Activated T-cell treated with anti-CD3 and anti-CD28 coated beads, Interleukin-2, amount 50 U/mL, for 4 hours (primary cell): ENCODE results near the gene FAM13A. TPM values are rescaled to one million over a fixed set of nuclear protein-coding genes. Genes with fewer than 3 reads are reported as not detected.
"Not testable (repeated sequence)": the region's sequence is repeated elsewhere in the genome, so short reads cannot be mapped to it uniquely, and the experiment has no call there.

Experiments used
- ATAC-seq, 2 donors: fragments of 200-7000 bp; cut with Tn5 transposase; one replicate each; pipeline ENCODE4 v1.10.0; 2021
- DNase-seq: peaks from one replicate; pipeline ENCODE4 v3.0.0-alpha.2; 2020
- H3K27me3 Mint-ChIP-seq: one replicate; pipeline ENCODE4 v1.8.0; 2021; ENCODE audit warnings: low read depth, mixed read lengths
- H3K36me3 Mint-ChIP-seq: one replicate; pipeline ENCODE4 v1.8.0; 2022; ENCODE audit warnings: mixed read lengths; ENCODE audit not compliant: insufficient read depth
- H3K4me1 Mint-ChIP-seq: one replicate; pipeline ENCODE4 v1.8.0; 2021; ENCODE audit warnings: low read depth, mixed read lengths
- H3K4me3 Mint-ChIP-seq: one replicate; pipeline ENCODE4 v1.8.0; 2021; ENCODE audit warnings: mild to moderate bottlenecking, moderate library complexity, mixed read lengths
- H3K9me3 Mint-ChIP-seq: one replicate; pipeline ENCODE4 v1.8.0; 2021; ENCODE audit warnings: mixed read lengths
- total RNA-seq, 3 donors: library from RNA; stranded (reverse); gene quantifications; one replicate each; pipeline ENCODE4 v1.2.1, GENCODE V29; 2021

FAM13A gene
- total RNA-seq, 3 donors from 2014 or later: 0.38 to 0.86 (median 0.63) TPM

DNA sequence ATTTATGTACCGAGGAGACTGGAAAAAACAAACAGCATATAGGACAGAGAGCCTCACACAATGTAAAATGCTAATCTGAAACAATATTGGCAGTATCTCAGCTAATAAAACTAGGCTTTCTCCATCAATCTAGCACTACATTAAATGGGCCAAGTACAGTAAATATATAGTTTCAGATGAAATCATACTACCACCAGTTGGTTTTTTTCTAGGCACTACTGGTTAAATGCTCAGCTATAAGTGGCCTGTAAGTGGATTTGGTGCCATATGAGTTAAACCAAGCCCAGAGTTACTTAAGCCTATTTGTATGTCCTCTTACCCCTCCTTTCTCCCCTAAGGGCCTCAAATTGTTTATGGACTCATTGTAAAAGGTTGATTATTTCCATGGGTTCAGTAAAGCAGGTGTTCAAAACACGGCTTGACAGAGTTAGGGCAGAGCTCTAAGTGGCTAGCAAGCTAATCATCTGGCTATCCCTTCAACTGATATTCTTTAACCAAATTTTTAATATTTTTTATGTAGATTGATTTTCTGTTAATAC, 57.5 kb downstream of the FAM13A start:
- peaks cover 5% of the 10 kb centered on the region for H3K4me1 Mint-ChIP-seq
- no peaks in the 10 kb centered on the region for H3K36me3 Mint-ChIP-seq
- H3K4me3 Mint-ChIP-seq: no peak overlapping the region
- no peaks in the 10 kb centered on the region for H3K9me3 Mint-ChIP-seq
- H3K27me3 Mint-ChIP-seq: no peaks in the 10 kb centered on the region
- DNase-seq (no peak), ATAC-seq (no peak)

DNA sequence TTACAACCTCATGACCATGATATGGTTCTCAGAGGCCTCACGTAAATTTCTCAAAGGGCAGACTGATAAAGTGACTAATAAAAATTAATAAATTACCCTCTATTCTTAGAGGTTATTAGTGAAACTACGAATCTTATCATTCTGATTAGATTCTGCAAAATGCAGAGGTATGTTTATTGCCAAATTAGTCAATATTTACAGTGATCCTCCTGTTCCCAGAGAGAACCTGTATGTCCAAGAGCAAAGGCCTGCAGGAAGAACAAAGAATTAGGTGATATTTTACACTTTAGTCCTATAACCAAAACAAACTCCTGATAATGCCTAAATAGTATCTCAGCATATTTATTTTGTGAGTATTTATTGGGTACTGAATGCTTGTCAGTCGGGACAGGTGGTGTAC, 58.1 kb downstream of the FAM13A start:
- Mint-ChIP-seq H3K9me3 (no peaks in the 10 kb centered on the region), H3K36me3 (no peaks in the 10 kb centered on the region), H3K27me3 (no peaks in the 10 kb centered on the region), H3K4me1 (peaks cover 5% of the 10 kb centered on the region), H3K4me3 (no peak overlapping the region)
- ATAC-seq (no peak), DNase-seq (no peak)

DNA sequence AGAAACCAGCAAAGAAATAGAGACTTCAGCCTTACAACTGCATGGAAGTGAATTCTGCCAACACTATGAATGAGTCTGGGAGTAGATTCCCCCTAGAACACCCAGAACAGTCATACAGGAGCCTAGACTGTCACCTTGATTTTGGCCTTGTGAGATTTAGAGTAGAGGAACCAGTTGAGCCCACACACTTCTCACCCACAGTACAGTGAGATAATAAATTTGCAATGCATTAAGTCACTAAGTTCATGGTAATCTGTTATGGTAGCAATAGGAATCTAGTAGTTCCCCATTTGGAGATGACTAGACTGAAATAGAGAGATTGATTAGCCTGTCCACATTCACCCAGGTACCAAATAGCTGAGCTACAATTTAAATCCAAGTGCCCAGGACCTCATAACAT, 59.0 kb downstream of the FAM13A start:
- Mint-ChIP-seq H3K27me3 (no peaks in the 10 kb centered on the region), H3K9me3 (no peaks in the 10 kb centered on the region), H3K36me3 (no peaks in the 10 kb centered on the region), H3K4me3 (no peak overlapping the region), H3K4me1 (peaks cover 5% of the 10 kb centered on the region)
- ATAC-seq: no peak
- no peak for DNase-seq

DNA sequence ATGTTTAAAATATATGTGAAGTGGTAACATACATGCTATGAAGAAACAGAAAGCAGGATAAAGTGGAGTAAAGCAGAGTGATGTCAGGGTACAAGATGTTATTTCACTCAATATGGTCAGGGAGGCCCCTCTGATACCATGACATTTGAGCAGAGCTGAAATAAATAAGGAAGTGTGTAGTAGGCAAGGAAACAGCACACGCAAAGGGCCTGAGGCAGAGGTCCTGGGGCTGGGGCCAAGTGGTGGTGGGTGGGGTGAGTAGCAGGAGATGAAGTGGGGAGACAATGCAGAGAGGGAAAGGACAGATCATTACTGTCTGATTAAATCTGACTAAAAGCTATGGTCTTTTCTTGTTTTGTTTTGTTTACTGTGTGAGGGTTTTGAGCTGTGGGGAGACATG, 61.1 kb downstream of the FAM13A start:
- Mint-ChIP-seq H3K27me3 (no peaks in the 10 kb centered on the region), H3K4me1 (peaks cover 3% of the 10 kb centered on the region), H3K4me3 (no peak overlapping the region), H3K9me3 (no peaks in the 10 kb centered on the region), H3K36me3 (no peaks in the 10 kb centered on the region)
- ATAC-seq (no peak), DNase-seq (no peak)

DNA sequence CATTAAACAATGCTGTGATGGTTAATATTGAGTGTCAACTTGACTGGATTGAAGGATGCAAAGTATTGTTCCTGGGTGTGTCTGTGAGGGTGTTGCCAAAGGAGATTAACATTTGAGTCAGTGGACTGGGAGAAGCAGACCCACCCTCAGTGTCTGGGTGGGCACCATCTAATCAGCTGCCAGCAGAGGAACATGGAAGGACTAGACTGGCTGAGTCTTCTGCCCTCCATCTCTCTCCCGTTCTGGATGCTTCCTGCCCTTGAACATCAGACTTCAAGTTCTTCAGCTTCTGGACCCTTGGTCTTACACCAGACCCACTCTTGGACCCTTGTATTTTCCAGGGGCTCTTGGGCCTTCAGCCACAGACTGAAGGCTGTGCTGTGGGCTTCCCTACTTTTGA, 61.7 kb downstream of the FAM13A start:
- not testable (repeated sequence) for H3K4me1 Mint-ChIP-seq, H3K36me3 Mint-ChIP-seq

DNA sequence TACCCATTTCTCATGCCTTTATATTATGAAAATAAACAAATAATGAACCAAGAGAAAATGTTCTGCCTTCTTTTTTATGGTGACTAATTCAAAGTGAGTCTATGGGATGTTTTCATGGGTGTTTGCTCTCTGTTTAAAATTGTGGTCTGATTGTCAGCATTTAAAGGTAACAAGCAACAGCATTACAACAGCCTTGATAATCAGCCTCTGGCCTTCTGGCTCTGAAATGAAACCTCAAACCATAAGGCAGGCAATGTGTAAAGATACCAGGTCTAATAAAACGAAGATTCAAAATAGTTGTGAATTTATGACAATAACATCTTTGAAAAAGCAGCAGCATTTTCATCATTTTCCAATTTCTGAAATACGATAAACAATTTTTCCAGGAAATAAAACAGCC, 63.7 kb downstream of the FAM13A start:
- DNase-seq (no peak), ATAC-seq (no peak)
- no peaks in the 10 kb centered on the region for H3K9me3 Mint-ChIP-seq
- H3K4me1 Mint-ChIP-seq: no peaks in the 10 kb centered on the region
- no peaks in the 10 kb centered on the region for H3K36me3 Mint-ChIP-seq
- peaks cover 1% of the 10 kb centered on the region for H3K27me3 Mint-ChIP-seq
- H3K4me3 Mint-ChIP-seq: no peak overlapping the region

More for the DNA sequence above, 61.7 kb downstream of the FAM13A start:
- not testable (repeated sequence) for H3K9me3 Mint-ChIP-seq, DNase-seq, H3K27me3 Mint-ChIP-seq, ATAC-seq, H3K4me3 Mint-ChIP-seq

DNA sequence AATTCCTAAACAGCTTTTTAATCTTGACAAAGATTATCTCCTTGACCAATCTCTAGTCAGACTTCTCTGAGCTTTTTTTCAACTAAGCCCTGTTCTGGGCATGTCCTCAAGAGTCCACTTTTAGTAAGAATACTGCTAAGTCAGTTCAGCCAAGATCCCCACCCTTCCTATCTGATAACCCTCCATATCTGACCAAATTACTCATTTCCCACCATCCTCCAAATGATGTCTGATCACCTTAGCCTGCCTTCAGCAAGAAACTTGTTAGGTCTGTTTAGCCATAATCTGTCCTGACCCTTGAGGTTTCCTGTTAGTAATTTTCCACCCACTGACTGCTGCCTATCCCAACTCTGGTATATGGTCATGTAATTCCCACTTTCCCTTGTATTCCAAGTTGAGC, 65.2 kb downstream of the FAM13A start:
- DNase-seq: no peak
- H3K9me3 Mint-ChIP-seq: no peaks in the 10 kb centered on the region
- ATAC-seq: no peak
- peaks cover 1% of the 10 kb centered on the region for H3K27me3 Mint-ChIP-seq
- H3K36me3 Mint-ChIP-seq: no peaks in the 10 kb centered on the region
- H3K4me3 Mint-ChIP-seq: no peak overlapping the region
- H3K4me1 Mint-ChIP-seq: no peaks in the 10 kb centered on the region

DNA sequence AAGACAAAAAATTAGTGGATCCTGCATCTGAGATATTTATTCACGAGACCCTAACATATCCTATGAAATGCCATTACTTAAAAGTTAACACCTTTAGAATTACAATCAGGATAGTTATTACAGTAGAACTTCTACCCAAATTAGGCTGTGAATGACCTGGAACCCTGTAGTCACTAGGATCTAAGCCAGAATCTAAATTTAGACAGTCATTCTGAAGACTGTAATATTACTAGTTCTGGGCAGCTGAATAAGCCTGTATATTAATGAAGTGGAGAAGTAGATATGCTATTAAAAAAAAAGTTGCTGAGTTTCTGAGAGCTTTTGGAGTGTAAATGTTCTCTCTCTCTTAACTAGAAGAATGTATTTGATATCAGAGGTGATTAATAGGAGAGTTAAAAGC, 67.0 kb downstream of the FAM13A start:
- no peaks in the 10 kb centered on the region for H3K36me3 Mint-ChIP-seq
- DNase-seq: no peak
- H3K4me1 Mint-ChIP-seq: no peaks in the 10 kb centered on the region
- no peak overlapping the region for H3K4me3 Mint-ChIP-seq
- ATAC-seq: no peak
- peaks cover 1% of the 10 kb centered on the region for H3K27me3 Mint-ChIP-seq
- no peaks in the 10 kb centered on the region for H3K9me3 Mint-ChIP-seq

DNA sequence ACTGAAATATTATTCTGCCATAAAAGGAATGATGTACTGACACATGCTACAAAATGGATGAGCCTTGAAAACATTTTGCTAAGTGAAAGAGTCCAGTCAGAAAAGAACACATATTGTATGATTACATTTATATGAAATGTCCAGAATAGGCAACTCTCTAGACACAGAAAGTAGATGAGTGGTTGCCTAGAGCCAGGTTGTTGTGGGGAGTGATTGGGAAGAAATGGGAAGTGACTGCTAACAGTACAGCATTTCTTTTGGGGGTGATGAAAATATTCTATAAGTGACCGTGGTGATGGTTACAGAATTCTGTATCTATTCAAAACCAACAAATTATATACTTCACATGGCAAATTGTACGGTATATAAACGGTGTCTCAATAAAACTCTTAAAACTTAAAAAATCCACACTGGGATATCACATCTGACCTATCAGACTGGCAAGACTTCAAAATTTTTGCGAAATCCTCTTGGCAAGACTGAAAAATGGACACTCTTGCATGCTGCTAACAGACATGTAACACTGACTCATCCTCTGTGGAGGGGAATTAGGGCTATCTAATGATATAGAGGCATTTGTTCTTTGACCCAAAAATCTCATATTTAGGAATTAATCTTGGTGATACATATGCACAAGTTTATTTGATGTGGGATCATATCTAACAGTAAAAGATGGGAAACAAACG, 71.8 kb downstream of the FAM13A start:
- DNase-seq (no peak), ATAC-seq (no peak)
- H3K36me3 Mint-ChIP-seq: no peaks in the 10 kb centered on the region
- no peak overlapping the region for H3K4me3 Mint-ChIP-seq
- no peaks in the 10 kb centered on the region for H3K4me1 Mint-ChIP-seq
- no peaks in the 10 kb centered on the region for H3K9me3 Mint-ChIP-seq
- H3K27me3 Mint-ChIP-seq: peaks cover 1% of the 10 kb centered on the region

DNA sequence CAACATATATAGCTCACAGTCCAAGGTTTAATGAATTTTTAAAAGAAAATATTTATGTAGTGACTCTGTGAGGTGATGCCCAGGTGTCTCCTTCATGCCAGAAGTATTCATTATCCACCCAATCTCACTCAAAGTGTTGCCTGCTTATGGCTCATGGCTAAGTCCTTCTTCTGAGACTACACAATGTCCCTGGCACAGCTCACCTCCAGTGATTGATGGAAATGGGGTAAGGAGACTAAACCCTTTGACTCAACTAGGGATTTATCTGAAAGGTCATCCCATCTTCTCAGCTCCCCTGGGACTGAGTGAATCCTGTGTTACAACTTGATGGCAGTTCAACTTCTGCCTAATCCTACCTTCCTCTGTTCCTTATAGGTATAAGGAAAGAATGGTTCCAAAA, 74.2 kb downstream of the FAM13A start:
- H3K9me3 Mint-ChIP-seq: no peaks in the 10 kb centered on the region
- ATAC-seq: no peak
- DNase-seq: no peak
- H3K27me3 Mint-ChIP-seq: no peaks in the 10 kb centered on the region
- no peaks in the 10 kb centered on the region for H3K4me1 Mint-ChIP-seq
- no peaks in the 10 kb centered on the region for H3K36me3 Mint-ChIP-seq
- no peak overlapping the region for H3K4me3 Mint-ChIP-seq

DNA sequence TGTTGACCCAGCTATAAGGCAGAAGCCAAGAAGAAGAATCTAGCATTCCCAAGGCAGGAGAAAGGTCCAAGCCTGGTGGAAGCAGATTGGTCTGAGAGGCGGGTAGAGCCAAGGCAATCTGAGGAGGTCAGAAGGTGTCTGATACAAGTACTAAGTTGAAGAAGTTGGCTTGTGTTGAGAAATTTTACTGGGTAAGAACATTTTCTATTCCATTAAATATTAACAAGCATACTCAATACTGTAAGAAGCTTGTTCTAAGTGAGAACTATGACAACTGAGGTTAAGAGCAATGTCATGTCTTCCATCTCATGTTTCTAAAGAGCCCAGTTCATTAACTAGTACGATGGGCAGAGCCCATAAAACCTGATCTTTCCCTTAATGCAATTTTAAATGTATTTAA, 75.0 kb downstream of the FAM13A start:
- no peak for DNase-seq
- Mint-ChIP-seq H3K4me3 (no peak overlapping the region), H3K4me1 (no peaks in the 10 kb centered on the region), H3K36me3 (no peaks in the 10 kb centered on the region), H3K27me3 (no peaks in the 10 kb centered on the region), H3K9me3 (no peaks in the 10 kb centered on the region)
- ATAC-seq: no peak

DNA sequence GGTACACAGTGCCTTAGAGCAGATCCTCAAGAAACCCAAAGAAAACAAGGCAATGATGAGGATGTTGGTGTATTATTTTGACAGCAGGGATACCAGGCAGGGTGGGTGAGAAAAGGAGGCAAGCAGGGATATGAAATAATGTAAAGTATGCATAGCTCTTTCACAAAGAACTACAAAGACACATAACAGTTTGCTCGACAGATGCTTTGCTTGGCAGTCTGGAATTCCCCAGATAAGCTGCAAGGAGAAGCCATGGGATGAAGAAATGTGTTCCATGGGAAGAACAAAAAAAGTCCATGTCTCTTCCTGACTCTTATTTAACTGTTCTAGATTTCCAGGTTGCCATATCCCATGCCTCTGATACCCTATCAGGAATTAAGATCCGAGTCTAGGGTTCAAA, 75.4 kb downstream of the FAM13A start:
- no peaks in the 10 kb centered on the region for H3K4me1 Mint-ChIP-seq
- no peaks in the 10 kb centered on the region for H3K27me3 Mint-ChIP-seq
- H3K36me3 Mint-ChIP-seq: no peaks in the 10 kb centered on the region
- ATAC-seq: no peak
- H3K9me3 Mint-ChIP-seq: no peaks in the 10 kb centered on the region
- no peak for DNase-seq
- no peak overlapping the region for H3K4me3 Mint-ChIP-seq

DNA sequence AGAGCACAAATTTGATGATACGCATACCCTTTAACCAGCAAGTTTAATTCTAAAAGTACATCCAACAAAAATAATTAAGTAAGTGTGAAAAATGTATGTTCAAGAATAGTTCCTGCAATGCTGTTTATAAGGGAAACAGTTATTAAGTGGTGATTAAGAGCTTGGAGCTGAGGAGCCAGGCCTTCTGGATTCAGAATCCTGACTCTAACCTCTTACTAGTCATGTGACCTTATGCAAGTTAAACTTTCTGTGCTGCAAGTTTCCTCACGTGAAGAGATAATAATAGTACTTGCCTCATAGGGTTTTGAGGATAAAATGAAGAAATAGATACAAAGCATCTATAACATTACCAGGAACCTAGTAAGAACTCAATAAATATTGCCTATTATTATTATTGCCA, 77.7 kb downstream of the FAM13A start:
- no peaks in the 10 kb centered on the region for H3K36me3 Mint-ChIP-seq
- ATAC-seq (no peak), DNase-seq (no peak)
- H3K4me3 Mint-ChIP-seq: no peak overlapping the region
- H3K9me3 Mint-ChIP-seq: no peaks in the 10 kb centered on the region
- no peaks in the 10 kb centered on the region for H3K4me1 Mint-ChIP-seq
- peaks cover 3% of the 10 kb centered on the region for H3K27me3 Mint-ChIP-seq

DNA sequence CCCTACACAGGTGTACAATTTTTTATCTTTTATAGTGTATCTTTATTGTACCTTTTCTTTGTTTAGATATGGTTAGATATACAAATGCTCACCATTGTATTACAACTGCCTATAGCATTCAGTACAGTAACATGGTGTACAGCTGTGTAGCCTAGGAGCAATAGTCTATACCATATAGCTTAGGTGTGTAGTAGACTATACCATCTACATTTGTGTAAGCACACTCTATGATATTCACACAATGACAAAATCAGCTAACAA, 80.3 kb downstream of the FAM13A start:
- Mint-ChIP-seq H3K27me3 (peaks cover 3% of the 10 kb centered on the region), H3K36me3 (no peaks in the 10 kb centered on the region), H3K4me1 (no peaks in the 10 kb centered on the region), H3K9me3 (peaks cover 10% of the 10 kb centered on the region), H3K4me3 (no peak overlapping the region)
- ATAC-seq: no peak
- no peak for DNase-seq

DNA sequence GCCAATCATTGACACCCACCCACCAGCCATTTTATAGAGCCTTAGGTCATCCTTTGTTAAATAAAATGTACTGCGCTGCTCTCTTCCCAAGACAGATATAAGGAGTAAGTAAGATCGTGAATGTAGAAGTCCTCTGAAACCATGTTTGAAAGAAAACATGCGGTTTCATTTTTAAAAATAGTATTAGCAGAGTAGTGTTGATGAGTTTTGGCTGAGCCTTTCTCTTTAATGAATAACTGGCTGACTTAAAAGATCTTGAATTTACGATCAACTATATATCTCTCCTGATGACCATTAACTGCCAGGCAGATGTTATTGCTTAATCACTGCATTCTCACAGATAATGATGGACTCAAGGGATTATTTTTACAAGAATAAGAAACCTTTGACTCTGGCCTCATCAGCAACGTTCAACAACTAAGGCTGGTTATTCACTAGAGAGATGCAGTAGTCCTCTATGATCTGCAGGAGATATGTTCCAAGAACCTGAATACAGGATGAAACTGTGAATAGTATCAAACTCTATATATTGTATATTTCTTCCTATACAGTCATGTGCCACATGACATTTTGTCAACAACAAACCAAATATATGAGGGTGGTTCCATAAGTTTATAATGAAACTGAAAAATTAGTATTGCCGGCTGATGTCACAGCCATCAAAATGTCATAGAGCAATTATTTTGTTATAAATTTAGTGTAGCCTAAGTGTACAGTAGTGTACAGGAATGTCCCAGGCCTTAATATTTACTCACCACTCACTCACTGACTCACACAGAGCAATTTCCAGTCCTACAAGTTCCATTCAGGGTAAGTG, 80.8 kb downstream of the FAM13A start:
- peaks cover 10% of the 10 kb centered on the region for H3K9me3 Mint-ChIP-seq
- DNase-seq (no peak), ATAC-seq (no peak)
- H3K36me3 Mint-ChIP-seq: no peaks in the 10 kb centered on the region
- H3K4me1 Mint-ChIP-seq: no peaks in the 10 kb centered on the region
- H3K27me3 Mint-ChIP-seq: peaks cover 3% of the 10 kb centered on the region
- H3K4me3 Mint-ChIP-seq: no peak overlapping the region
